SK-N-MC (cell line): ENCODE results near the gene MRTFA.

ENCODE experiments used
- DNase-seq: peaks from one replicate; pipeline ENCODE4 v3.0.0-alpha.2; 2011; ENCODE audit warnings: low read depth, low spot score
- H3K27ac ChIP-seq: fragments of 200-600 bp; sonication (generic); 2 replicates; pipeline ENCODE4 v1.5.1; 2016; ENCODE audit warnings: mixed run types
- H3K36me3 ChIP-seq: fragments of 200-600 bp; sonication (generic); 2 replicates; pipeline ENCODE4 v1.6.1; 2017; ENCODE audit warnings: antibody characterized with exemption, low read length, mixed read lengths; ENCODE audit not compliant: insufficient read depth
- H3K4me3 ChIP-seq: fragments of 200-600 bp; sonication (generic); 2 replicates; pipeline ENCODE4 v1.5.1; 2016
- H3K9ac ChIP-seq: fragments of 200-600 bp; sonication (generic); 2 replicates; pipeline ENCODE4 v1.8.0; 2017; ENCODE audit warnings: mixed run types, mixed read lengths; ENCODE audit not compliant: insufficient read length
- H3K9me3 ChIP-seq: fragments of 200-600 bp; sonication (generic); 2 replicates; pipeline ENCODE4 v1.6.1; 2017; ENCODE audit warnings: low read depth, mild to moderate bottlenecking, antibody characterized with exemption, low read length, moderate library complexity, mixed read lengths
- EZH2 ChIP-seq: fragments of 200-600 bp; sonication (generic); IDR thresholded peaks from one replicate; pipeline ENCODE4 v1.6.1; 2017; ENCODE audit warnings: antibody characterized with exemption
- FOXP2 ChIP-seq: optimal IDR thresholded peaks from 2 replicates; pipeline ENCODE3; 2011; ENCODE audit warnings: mild to moderate bottlenecking, moderate library complexity; ENCODE audit not compliant: insufficient read depth; ENCODE audit errors: extremely low read length, control extremely low read depth
- POLR2AphosphoS5 ChIP-seq: IDR thresholded peaks from 2 replicates; pipeline ENCODE4 v1.6.1; 2012; ENCODE audit warnings: mild to moderate bottlenecking, low read depth, low read length, borderline replicate concordance

The MRTFA gene

GRCh38 chr22:40479887-40480538 lies 156.5 kb downstream of the MRTFA start:
- Histone ChIP-seq H3K9me3 (no peaks in the 10 kb centered on the region), H3K36me3 (no peaks in the 10 kb centered on the region), H3K9ac (no peak overlapping the region), H3K4me3 (no peak overlapping the region), H3K27ac (no peak overlapping the region)
- no peak for DNase-seq
- no peak for TF ChIP-seq EZH2
- no peak for TF ChIP-seq POLR2AphosphoS5
- no peak for TF ChIP-seq FOXP2

DNA sequence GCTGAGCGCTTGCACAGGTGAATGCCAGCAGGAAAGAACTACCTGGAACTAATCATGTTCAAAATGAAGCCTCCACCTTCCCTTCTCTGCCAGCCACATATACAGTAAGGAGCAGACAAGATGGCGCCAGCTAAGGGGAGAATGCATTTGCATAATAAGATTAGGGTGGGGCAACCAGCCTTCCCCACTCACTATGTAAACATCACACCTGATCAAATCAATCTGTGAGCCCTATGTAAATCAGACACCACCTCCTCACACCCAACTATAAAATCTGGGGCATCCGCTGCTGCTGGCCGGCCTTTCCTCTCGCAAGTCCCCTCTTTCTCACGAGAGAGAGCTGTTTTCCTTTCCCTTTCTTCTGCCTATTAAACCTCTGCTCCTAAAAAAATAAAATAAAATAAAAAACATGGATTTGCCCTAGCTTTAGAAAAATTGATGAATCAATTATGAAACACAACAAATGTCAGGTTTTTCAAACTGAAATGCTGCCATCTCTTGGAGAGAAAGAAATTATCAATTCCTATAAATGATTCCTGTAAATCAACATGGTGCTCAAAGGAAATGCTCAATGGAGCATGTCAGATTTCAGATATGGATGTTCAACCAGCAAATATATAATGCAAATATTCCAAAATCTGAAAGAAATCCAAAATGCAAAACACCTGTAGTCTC lies 157.3 kb downstream of the MRTFA start:
- Histone ChIP-seq H3K27ac (no peak overlapping the region), H3K9me3 (no peaks in the 10 kb centered on the region), H3K9ac (no peak overlapping the region), H3K36me3 (no peaks in the 10 kb centered on the region), H3K4me3 (no peak overlapping the region)
- no peak for DNase-seq
- TF ChIP-seq FOXP2 (no peak), POLR2AphosphoS5 (no peak), EZH2 (no peak)

DNA sequence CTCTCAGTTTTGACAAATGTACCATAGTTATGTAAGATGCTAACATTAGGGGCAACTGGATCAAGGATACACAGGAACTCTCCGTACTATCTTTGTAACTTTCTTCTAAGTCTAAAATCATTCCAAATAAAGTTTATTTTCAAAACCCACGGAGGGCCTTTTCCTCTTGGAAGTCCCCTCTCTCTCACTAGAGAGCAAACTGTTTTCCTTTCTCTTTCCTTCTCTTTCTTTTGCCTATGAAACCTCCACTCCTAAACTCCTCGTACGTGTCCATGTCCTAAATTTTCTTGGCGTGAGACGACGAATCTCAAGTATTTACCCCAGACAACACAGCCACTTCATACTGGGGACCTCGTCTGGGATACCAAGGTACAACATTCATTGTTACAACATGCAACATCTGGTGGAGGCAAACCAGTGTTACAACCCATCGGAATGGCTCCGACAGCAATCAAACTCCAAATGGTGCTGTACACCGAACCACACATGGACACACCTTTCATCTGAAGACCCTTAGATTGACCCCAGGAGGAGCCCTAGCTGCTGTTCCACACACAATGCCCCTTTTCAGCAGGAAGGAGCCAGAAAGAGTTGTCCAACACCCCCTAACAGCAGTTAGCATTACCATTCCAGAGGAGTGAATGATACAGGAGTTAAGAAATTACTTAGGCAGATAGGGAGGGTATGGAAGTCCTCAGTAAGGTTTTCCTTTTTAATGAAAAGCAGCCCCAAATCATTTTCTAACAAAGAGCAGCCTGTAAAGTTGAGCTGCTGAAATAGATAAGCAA lies 158.0 kb downstream of the MRTFA start:
- no peak for DNase-seq
- TF ChIP-seq POLR2AphosphoS5, result no peak
- no peak for TF ChIP-seq FOXP2
- no peak for TF ChIP-seq EZH2
- Histone ChIP-seq H3K4me3 (no peak overlapping the region), H3K9me3 (no peaks in the 10 kb centered on the region), H3K36me3 (no peaks in the 10 kb centered on the region), H3K27ac (no peak overlapping the region), H3K9ac (no peak overlapping the region)

GRCh38 chr22:40477683-40478337 lies 158.7 kb downstream of the MRTFA start:
- H3K4me3 ChIP-seq, result no peak overlapping the region
- TF ChIP-seq EZH2 (no peak), FOXP2 (no peak), POLR2AphosphoS5 (no peak)
- no peaks in the 10 kb centered on the region for H3K36me3 ChIP-seq
- H3K9me3 ChIP-seq, result no peaks in the 10 kb centered on the region
- no peak for DNase-seq
- H3K9ac ChIP-seq, result no peak overlapping the region
- H3K27ac ChIP-seq, result no peak overlapping the region

DNA sequence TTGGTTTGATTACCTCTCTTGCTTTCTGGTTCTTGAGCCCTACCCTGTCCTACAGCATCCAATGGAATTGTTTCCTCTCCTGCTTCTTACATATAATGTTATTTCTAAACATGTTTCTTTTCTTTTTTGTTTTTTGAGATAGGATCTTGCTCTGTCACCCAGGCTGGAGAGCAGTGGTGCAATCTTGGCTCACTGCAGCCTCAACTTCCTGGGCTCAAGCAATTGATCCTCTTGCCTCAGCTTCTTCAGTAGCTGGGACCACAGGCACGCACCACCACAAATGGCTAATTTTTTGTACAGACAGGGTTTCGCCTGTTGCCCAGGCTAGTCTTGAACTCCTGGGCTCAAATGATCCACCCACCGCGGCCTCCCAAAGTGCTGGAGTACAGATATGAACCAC lies 160.2 kb downstream of the MRTFA start:
- H3K27ac ChIP-seq, result no peak overlapping the region
- no peak overlapping the region for H3K9ac ChIP-seq
- TF ChIP-seq FOXP2 (no peak), EZH2 (no peak), POLR2AphosphoS5 (no peak)
- no peak for DNase-seq
- H3K4me3 ChIP-seq, result no peak overlapping the region
- H3K9me3 ChIP-seq, result no peaks in the 10 kb centered on the region
- H3K36me3 ChIP-seq, result no peaks in the 10 kb centered on the region

- Histone ChIP-seq H3K36me3 (no peaks in the 10 kb centered on the region), H3K9ac (no peak overlapping the region), H3K27ac (no peak overlapping the region), H3K9me3 (no peaks in the 10 kb centered on the region), H3K4me3 (no peak overlapping the region)
- DNase-seq, result no peak
- no peak for TF ChIP-seq POLR2AphosphoS5
- no peak for TF ChIP-seq FOXP2
- TF ChIP-seq EZH2, result no peak
Observed at GRCh38 chr22:40473703-40474102, 162.8 kb downstream of the MRTFA start.

DNA sequence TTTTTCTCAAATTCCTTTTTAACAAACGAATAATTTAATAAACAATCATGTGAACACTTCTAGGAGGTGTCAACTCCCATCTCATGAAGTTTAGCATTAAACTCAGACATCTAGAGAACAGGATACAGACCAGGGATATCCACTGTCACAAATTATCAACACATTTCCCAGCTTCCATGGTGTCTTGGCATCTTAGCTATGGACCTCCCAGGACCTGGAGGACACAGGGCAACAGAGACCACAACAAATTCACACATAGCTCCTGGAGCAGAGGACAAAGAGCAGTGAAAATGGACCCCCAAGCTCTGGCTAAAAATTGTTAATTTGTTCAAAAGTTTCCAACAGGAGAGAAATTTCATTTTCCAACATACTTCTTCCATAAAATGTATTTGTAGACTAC lies 163.9 kb downstream of the MRTFA start:
- DNase-seq, result no peak
- Histone ChIP-seq H3K27ac (no peak overlapping the region), H3K9ac (no peak overlapping the region), H3K9me3 (no peaks in the 10 kb centered on the region), H3K4me3 (no peak overlapping the region), H3K36me3 (no peaks in the 10 kb centered on the region)
- TF ChIP-seq POLR2AphosphoS5 (no peak), EZH2 (no peak), FOXP2 (no peak)

- no peak for DNase-seq
- H3K9ac ChIP-seq, result no peak overlapping the region
- H3K9me3 ChIP-seq, result no peaks in the 10 kb centered on the region
- no peaks in the 10 kb centered on the region for H3K36me3 ChIP-seq
- TF ChIP-seq POLR2AphosphoS5, result no peak
- H3K4me3 ChIP-seq, result no peak overlapping the region
- no peak overlapping the region for H3K27ac ChIP-seq
Observed at GRCh38 chr22:40472051-40472450, 164.5 kb downstream of the MRTFA start.
